HCT116 (cell line): ENCODE data around the gene NCKAP5.

Experiments
- ELF1 ChIP-seq: IDR thresholded peaks from 2 replicates; pipeline ENCODE4 v1.6.1; 2012; ENCODE audit warnings: low read depth, borderline replicate concordance
- RAD21 ChIP-seq: IDR thresholded peaks from 2 replicates; pipeline ENCODE4 v1.6.1; 2012; ENCODE audit warnings: low read depth, mild to moderate bottlenecking
- SIN3A ChIP-seq: IDR thresholded peaks from 2 replicates; pipeline ENCODE4 v1.6.1; 2012; ENCODE audit warnings: low read depth
- YY1 ChIP-seq: IDR thresholded peaks from 2 replicates; pipeline ENCODE4 v1.6.1; 2011; ENCODE audit warnings: low read length, low read depth, moderate library complexity, mild to moderate bottlenecking; ENCODE audit not compliant: insufficient replicate concordance; ENCODE audit errors: extremely low read depth
- TF ChIP-seq, protein P1 (sequence below), 3 experiments: fragments of 200-600 bp in 1 of 3; sonication (generic) in 1 of 3; IDR thresholded peaks in 2 of 3; conservative IDR thresholded peaks in 1 of 3; 2 replicates each; pipeline ENCODE4 v1.5.1; 2012 to 2017; ENCODE audit warnings: low read depth in 2 of 3, low read length in 2 of 3, antibody characterized with exemption in 1 of 3, borderline replicate concordance in 1 of 3, control low read depth in 1 of 3, mild to moderate bottlenecking in 1 of 3, mixed read lengths in 1 of 3, mixed run types in 1 of 3, moderate library complexity in 1 of 3; ENCODE audit not compliant: insufficient read depth in 1 of 3

DNA sequence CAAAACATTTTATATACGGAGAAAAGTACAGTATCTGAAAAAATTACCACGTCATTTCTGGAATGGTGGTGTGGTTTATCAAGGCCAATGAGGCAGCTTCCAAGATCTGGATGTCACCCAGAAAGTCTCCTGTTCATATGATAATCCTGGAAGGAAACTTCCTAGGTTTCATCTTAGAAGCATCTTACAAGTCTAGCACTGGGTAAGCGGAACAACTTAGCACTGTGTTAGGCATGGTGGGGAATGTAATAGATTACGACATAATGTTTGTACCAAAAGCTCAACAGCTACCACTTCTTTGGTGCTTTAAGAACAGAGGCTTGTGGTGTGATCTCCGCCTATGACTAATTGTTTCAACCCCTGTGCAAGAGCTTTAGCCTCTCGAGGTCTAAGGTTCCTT lies 835.2 kb downstream of the NCKAP5 start:
- TF ChIP-seq, protein P1, sequence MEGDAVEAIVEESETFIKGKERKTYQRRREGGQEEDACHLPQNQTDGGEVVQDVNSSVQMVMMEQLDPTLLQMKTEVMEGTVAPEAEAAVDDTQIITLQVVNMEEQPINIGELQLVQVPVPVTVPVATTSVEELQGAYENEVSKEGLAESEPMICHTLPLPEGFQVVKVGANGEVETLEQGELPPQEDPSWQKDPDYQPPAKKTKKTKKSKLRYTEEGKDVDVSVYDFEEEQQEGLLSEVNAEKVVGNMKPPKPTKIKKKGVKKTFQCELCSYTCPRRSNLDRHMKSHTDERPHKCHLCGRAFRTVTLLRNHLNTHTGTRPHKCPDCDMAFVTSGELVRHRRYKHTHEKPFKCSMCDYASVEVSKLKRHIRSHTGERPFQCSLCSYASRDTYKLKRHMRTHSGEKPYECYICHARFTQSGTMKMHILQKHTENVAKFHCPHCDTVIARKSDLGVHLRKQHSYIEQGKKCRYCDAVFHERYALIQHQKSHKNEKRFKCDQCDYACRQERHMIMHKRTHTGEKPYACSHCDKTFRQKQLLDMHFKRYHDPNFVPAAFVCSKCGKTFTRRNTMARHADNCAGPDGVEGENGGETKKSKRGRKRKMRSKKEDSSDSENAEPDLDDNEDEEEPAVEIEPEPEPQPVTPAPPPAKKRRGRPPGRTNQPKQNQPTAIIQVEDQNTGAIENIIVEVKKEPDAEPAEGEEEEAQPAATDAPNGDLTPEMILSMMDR (IDR thresholded peaks at IDR 0.05 in 2 of 3, conservative IDR thresholded peaks at IDR 0.05 in 1 of 3; ENCODE audit: borderline replicate concordance in 1 of 3, insufficient read depth in 1 of 3, low read depth in 2 of 3, low read length in 2 of 3): no peak
- TF ChIP-seq YY1 (no peak), RAD21 (no peak), ELF1 (no peak), SIN3A (no peak)
